Fibroblast of lung (primary cell): ENCODE measurements around the gene TERC.

Source experiments
- CTCF ChIP-seq, 2 donors: IDR thresholded peaks in 1 of 2; conservative IDR thresholded peaks in 1 of 2; 1 replicate in 1 of 2; 2 replicates in 1 of 2; pipeline ENCODE4 v1.5.1; 2011 to 2012; ENCODE audit warnings: low read length in 2 of 2, control low read depth in 1 of 2, inconsistent platforms in 1 of 2, low read depth in 1 of 2, mild to moderate bottlenecking in 1 of 2
- EZH2 ChIP-seq: IDR thresholded peaks from 2 replicates; pipeline ENCODE4 v1.5.1; 2012; ENCODE audit warnings: low read length, control low read depth, mild to moderate bottlenecking; ENCODE audit errors: missing control alignments

GRCh38 chr3:169748670-169749069, 16.2 kb downstream of the TERC start:
- no peak for TF ChIP-seq EZH2
- TF ChIP-seq CTCF (conservative IDR thresholded peaks at IDR 0.05 in 1 of 2, IDR thresholded peaks at IDR 0.05 in 1 of 2; ENCODE audit: low read depth in 1 of 2, low read length in 2 of 2): no peak
